Eye (tissue), 1 donor: ENCODE data around the gene C1QTNF3.

Source experiments
- DNase-seq: peaks from one replicate; pipeline ENCODE4 v3.0.0-alpha.2; 2015

Gene C1QTNF3

GRCh38 chr5:33992864-33993263, 50.1 kb downstream of the C1QTNF3 start:
- no peak for DNase-seq

GRCh38 chr5:33985447-33985846, 57.6 kb downstream of the C1QTNF3 start:
- DNase-seq: peak; percentile 9

GRCh38 chr5:33984671-33985124, 58.3 kb downstream of the C1QTNF3 start, which contains the start of gene SLC45A2:
Gene SLC45A2 (minus strand): TSS chr5:33984693. CDS start chr5:33984583, 110 bp downstream.
- DNase-seq: peak; percentile 31

GRCh38 chr5:33984178-33984577, 58.8 kb downstream of the C1QTNF3 start:
- DNase-seq: no peak

- DNase-seq: no peak
Observed at GRCh38 chr5:33981408-33982162, 61.4 kb downstream of the C1QTNF3 start.

- no peak for DNase-seq
Observed at GRCh38 chr5:33980030-33980429, 63.0 kb downstream of the C1QTNF3 start.

GRCh38 chr5:33978306-33978705, 64.7 kb downstream of the C1QTNF3 start:
- no peak for DNase-seq

- no peak for DNase-seq
Observed at GRCh38 chr5:33976307-33976706, 66.7 kb downstream of the C1QTNF3 start.

- peak; percentile 34 for DNase-seq
Observed at GRCh38 chr5:33975852-33976251, 67.2 kb downstream of the C1QTNF3 start.

- DNase-seq: no peak
Observed at GRCh38 chr5:33973271-33973670, 69.7 kb downstream of the C1QTNF3 start.

GRCh38 chr5:33969572-33970452, 73.2 kb downstream of the C1QTNF3 start:
- DNase-seq: peak; percentile 58

- DNase-seq: peak; percentile 59
Observed at GRCh38 chr5:33968211-33969005, 74.6 kb downstream of the C1QTNF3 start.
